Activated CD4-positive, alpha-beta memory T cell treated with anti-CD3 and anti-CD28 coated beads, Interleukin-2, amount 10 ng/mL, durations not matched to agents 7 days and 5 days (primary cell): ENCODE results near the gene MYL6B. TPM values are rescaled to one million over a fixed set of nuclear protein-coding genes. Genes with fewer than 3 reads are reported as not detected.
A peak's percentile ranks its signal among the peaks of the same experiment; 100 is the strongest.

Experiments used
- CTCF ChIA-PET: fragments of 350-600 bp; sonication (Branson Sonifier 250); formaldehyde crosslinking; loops from one replicate; lab custom pipeline; 2021; ENCODE audit warnings: antibody characterized with exemption, inconsistent platforms; lab: Charles Lee
- POLR2A ChIA-PET: fragments of 350-600 bp; sonication (Branson Sonifier 250); formaldehyde crosslinking; loops from one replicate; lab custom pipeline; 2021; ENCODE audit warnings: antibody characterized with exemption; lab: Charles Lee
- DNase-seq: peaks from one replicate; pipeline ENCODE4 v3.0.0-alpha.2; 2020
- H3K27ac Mint-ChIP-seq: one replicate; pipeline ENCODE4 v1.8.0; 2021; ENCODE audit warnings: mild to moderate bottlenecking, mixed read lengths
- H3K27me3 Mint-ChIP-seq: one replicate; pipeline ENCODE4 v1.8.0; 2021; ENCODE audit warnings: mixed read lengths
- H3K36me3 Mint-ChIP-seq: one replicate; pipeline ENCODE4 v1.8.0; 2021; ENCODE audit warnings: low read depth, mixed read lengths
- H3K4me1 Mint-ChIP-seq: one replicate; pipeline ENCODE4 v1.8.0; 2021; ENCODE audit warnings: mixed read lengths
- H3K4me3 Mint-ChIP-seq: one replicate; pipeline ENCODE4 v1.8.0; 2021; ENCODE audit warnings: mild to moderate bottlenecking, mixed read lengths
- H3K9me3 Mint-ChIP-seq: one replicate; pipeline ENCODE4 v1.8.0; 2021; ENCODE audit warnings: mixed read lengths
- total RNA-seq, 2 experiments: library from RNA; stranded (reverse); gene quantifications; one replicate each; pipeline ENCODE4 v1.2.3, GENCODE V29; 2021

Gene MYL6B
- total RNA-seq, 2 experiments from 2014 or later: 60.4 to 63.2 TPM

- Mint-ChIP-seq H3K9me3 (no peaks in the 10 kb centered on the region), H3K27ac (no peak overlapping the region), H3K27me3 (no peaks in the 10 kb centered on the region), H3K36me3 (peaks cover 26% of the 10 kb centered on the region), H3K4me1 (no peaks in the 10 kb centered on the region), H3K4me3 (no peak overlapping the region)
- ChIA-PET POLR2A (interaction anchor here (0.5 kb wide), 1 partner anchor 36 kb away, joined by 3 read pairs; no protein-coding TSS in a partner anchor), CTCF (interaction anchor here (0.8 to 2.3 kb wide), 4 partner anchors 9 to 248 kb away, joined by 3 to 9 read pairs (median 7); partner anchors contain the start of gene SMARCC2)
- DNase-seq: no peak
Measured at GRCh38 chr12:56202838-56203237, 50.5 kb downstream of the MYL6B start.

GRCh38 chr12:56204275-56204674 lies 51.9 kb downstream of the MYL6B start:
- Mint-ChIP-seq H3K4me1 (no peaks in the 10 kb centered on the region), H3K4me3 (no peak overlapping the region), H3K9me3 (no peaks in the 10 kb centered on the region), H3K27me3 (no peaks in the 10 kb centered on the region), H3K27ac (no peak overlapping the region), H3K36me3 (peaks cover 33% of the 10 kb centered on the region)
- ChIA-PET POLR2A (interaction anchor here (1.4 kb wide), 1 partner anchor 45 kb away, joined by 3 read pairs; no protein-coding TSS in a partner anchor), CTCF (interaction anchor here (1.1 to 5.9 kb wide), 4 partner anchors 10 to 54 kb away, joined by 3 to 43 read pairs (median 16); partner anchors contain the start of genes ANKRD52, RNF41 and SMARCC2)
- no peak for DNase-seq

- CTCF ChIA-PET: interaction anchor here (1.0 to 5.9 kb wide), 10 partner anchors 8 to 57 kb away, joined by 3 to 43 read pairs (median 6); partner anchors contain the start of genes ANKRD52, RNF41 and SMARCC2
- H3K4me1 Mint-ChIP-seq: no peaks in the 10 kb centered on the region
- H3K36me3 Mint-ChIP-seq: peaks cover 41% of the 10 kb centered on the region
- no peak overlapping the region for H3K27ac Mint-ChIP-seq
- POLR2A ChIA-PET: interaction anchor here (1.4 to 4.5 kb wide), 2 partner anchors 16 to 46 kb away, joined by 3 to 32 read pairs; partner anchors contain the start of gene RNF41
- H3K9me3 Mint-ChIP-seq: no peaks in the 10 kb centered on the region
- no peak overlapping the region for H3K4me3 Mint-ChIP-seq
- no peaks in the 10 kb centered on the region for H3K27me3 Mint-ChIP-seq
- no peak for DNase-seq
Measured at GRCh38 chr12:56205445-56205844, 53.1 kb downstream of the MYL6B start.

GRCh38 chr12:56206452-56207166 lies 54.2 kb downstream of the MYL6B start:
- no peaks in the 10 kb centered on the region for H3K4me1 Mint-ChIP-seq
- H3K36me3 Mint-ChIP-seq: peaks cover 48% of the 10 kb centered on the region
- peak; percentile 52 for DNase-seq
- CTCF ChIA-PET: interaction anchor here (0.6 to 5.9 kb wide), 18 partner anchors 9 to 430 kb away, joined by 3 to 43 read pairs (median 5); partner anchors contain the start of genes ANKRD52, CNPY2, COQ10A and RNF41
- POLR2A ChIA-PET: interaction anchor here (0.5 to 4.5 kb wide), 5 partner anchors 12 to 161 kb away, joined by 3 to 32 read pairs (median 4); partner anchors contain the start of genes CS and RNF41
- no peaks in the 10 kb centered on the region for H3K9me3 Mint-ChIP-seq
- H3K27ac Mint-ChIP-seq: no peak overlapping the region
- H3K4me3 Mint-ChIP-seq: no peak overlapping the region
- H3K27me3 Mint-ChIP-seq: no peaks in the 10 kb centered on the region

Other genes with a start within 250 kb of the MYL6B start
- 10 to 100 TPM; 54.2 to 56.0 TPM for gene PYM1, start 224.7 kb upstream of the MYL6B start, total RNA-seq
- gene DGKA, start 221.4 kb upstream of the MYL6B start, total RNA-seq: 100 to 1,000 TPM; 427 to 431 TPM
- gene PMEL, start 186.5 kb upstream of the MYL6B start, total RNA-seq: under 1 TPM; 0.33 to 0.60 TPM
- 10 to 100 TPM; 88.9 to 98.9 TPM for gene CDK2, start 185.8 kb upstream of the MYL6B start, total RNA-seq
- gene RAB5B, start 178.5 kb upstream of the MYL6B start, total RNA-seq: 10 to 100 TPM; 70.1 to 71.5 TPM
- 1 to 10 TPM; 4.2 to 5.3 TPM for gene SUOX, start 155.3 kb upstream of the MYL6B start, total RNA-seq
- 10 to 100 TPM; 17.6 to 19.4 TPM for gene IKZF4, start 131.5 kb upstream of the MYL6B start, total RNA-seq
- 10 to 100 TPM; 30.4 to 35.0 TPM for gene RPS26, start 110.7 kb upstream of the MYL6B start, total RNA-seq
- 1 to 10 TPM; 2.3 to 2.5 TPM for gene ERBB3, start 72.4 kb upstream of the MYL6B start, total RNA-seq
- gene PA2G4, start 48.0 kb upstream of the MYL6B start, total RNA-seq: 100 to 1,000 TPM; 242 to 243 TPM
- 1,000 to 10,000 TPM; 3,981 to 4,002 TPM for gene RPL41, start 36.0 kb upstream of the MYL6B start, total RNA-seq
- gene ZC3H10, start 34.3 kb upstream of the MYL6B start, total RNA-seq: 10 to 100 TPM in 1 of 2 experiments, 1 to 10 TPM in 1; 8.0 to 10.3 TPM
- gene ESYT1, start 24.3 kb upstream of the MYL6B start, total RNA-seq: 100 to 1,000 TPM; 266 to 279 TPM
- gene MYL6, start 5.8 kb downstream of the MYL6B start, total RNA-seq: 1,000 to 10,000 TPM; 1,594 to 1,602 TPM
- gene SMARCC2, start 36.9 kb downstream of the MYL6B start, total RNA-seq: 100 to 1,000 TPM; 133 to 137 TPM
- 10 to 100 TPM; 33.8 to 35.2 TPM for gene RNF41, start 69.3 kb downstream of the MYL6B start, total RNA-seq
- gene NABP2, start 71.8 kb downstream of the MYL6B start, total RNA-seq: 10 to 100 TPM; 49.6 to 52.3 TPM
- gene SLC39A5, start 77.5 kb downstream of the MYL6B start, total RNA-seq: 1 to 10 TPM in 1 of 2 experiments, under 1 TPM in 1; 0.80 to 1.2 TPM
- 10 to 100 TPM; 46.4 to 50.1 TPM for gene ANKRD52, start 105.8 kb downstream of the MYL6B start, total RNA-seq
- gene COQ10A, start 114.4 kb downstream of the MYL6B start, total RNA-seq: 10 to 100 TPM; 12.8 to 16.7 TPM
- 100 to 1,000 TPM; 188 to 193 TPM for gene CS, start 147.7 kb downstream of the MYL6B start, total RNA-seq
- 10 to 100 TPM; 95.0 to 99.3 TPM for gene CNPY2, start 163.4 kb downstream of the MYL6B start, total RNA-seq
- gene PAN2, start 181.4 kb downstream of the MYL6B start, total RNA-seq: 10 to 100 TPM; 61.3 to 64.2 TPM
- 10 to 100 TPM; 11.0 to 11.7 TPM for gene IL23A, start 186.3 kb downstream of the MYL6B start, total RNA-seq
- gene STAT2, start 207.5 kb downstream of the MYL6B start, total RNA-seq: 100 to 1,000 TPM; 298 to 304 TPM
- not detected for gene APOF, start 210.3 kb downstream of the MYL6B start, total RNA-seq